Activated T-cell treated with anti-CD3 and anti-CD28 coated beads, Interleukin-2, amount 50 U/mL, for 72 hours (primary cell): ENCODE data around the gene WTIP. TPM values are rescaled to one million over a fixed set of nuclear protein-coding genes. Genes with fewer than 3 reads are reported as not detected.
"Not testable (repeated sequence)": the region's sequence is repeated elsewhere in the genome, so short reads cannot be mapped to it uniquely, and the experiment has no call there.

Experiments used
- ATAC-seq, 2 donors: fragments of 150-1000 bp; cut with Tn5 transposase; replicated peaks in 1 of 2; 2 replicates each; pipeline ENCODE4 v1.10.0; 2021; ENCODE audit warnings: moderate library complexity in 2 of 2, mild to moderate bottlenecking in 1 of 2
- DNase-seq, 2 donors: peaks; one replicate each; pipeline ENCODE4 v3.0.0; 2021 to 2022; ENCODE audit warnings: mixed read lengths in 1 of 2
- H3K27ac Mint-ChIP-seq: one replicate; pipeline ENCODE4 v1.8.0; 2022; ENCODE audit warnings: mild to moderate bottlenecking, moderate library complexity, mixed read lengths
- H3K27me3 Mint-ChIP-seq: one replicate; pipeline ENCODE4 v1.8.0; 2022; ENCODE audit warnings: low read depth, mixed read lengths
- H3K36me3 Mint-ChIP-seq, 2 donors: one replicate each; pipeline ENCODE4 v1.8.0; 2022; ENCODE audit warnings: mixed read lengths in 2 of 2, mild to moderate bottlenecking in 1 of 2; ENCODE audit not compliant: insufficient read depth in 2 of 2
- H3K4me1 Mint-ChIP-seq: one replicate; pipeline ENCODE4 v1.8.0; 2022; ENCODE audit warnings: low read depth, mixed read lengths
- H3K4me3 Mint-ChIP-seq, 2 donors: one replicate each; pipeline ENCODE4 v1.8.0; 2022; ENCODE audit warnings: mild to moderate bottlenecking in 2 of 2, mixed read lengths in 2 of 2, moderate library complexity in 2 of 2
- H3K9me3 Mint-ChIP-seq, 2 donors: one replicate each; pipeline ENCODE4 v1.8.0; 2022; ENCODE audit warnings: mixed read lengths in 2 of 2
- total RNA-seq, 2 donors: library from RNA; stranded (reverse); gene quantifications; one replicate each; pipeline ENCODE4 v1.2.3, GENCODE V29; 2022

WTIP gene
- under 1 TPM; 0.30 to 0.70 TPM for total RNA-seq

GRCh38 chr19:34480971-34481841, at the start of gene WTIP:
WTIP (plus strand) TSS chr19:34481758; CDS start chr19:34481975, 217 bp downstream.
- H3K27me3 Mint-ChIP-seq: peaks cover 42% of the 10 kb centered on the region
- H3K27ac Mint-ChIP-seq: no peak within 1 kb of the TSS
- peak within 1 kb of the TSS; percentile 24 to 79 for H3K4me3 Mint-ChIP-seq
- H3K9me3 Mint-ChIP-seq: no peaks in the 10 kb centered on the region
- peaks cover 11% of the 10 kb centered on the region for H3K4me1 Mint-ChIP-seq
- ATAC-seq (peak; percentile 16 to 18), DNase-seq (no peak)
- no peaks in the 10 kb centered on the region for H3K36me3 Mint-ChIP-seq

DNA sequence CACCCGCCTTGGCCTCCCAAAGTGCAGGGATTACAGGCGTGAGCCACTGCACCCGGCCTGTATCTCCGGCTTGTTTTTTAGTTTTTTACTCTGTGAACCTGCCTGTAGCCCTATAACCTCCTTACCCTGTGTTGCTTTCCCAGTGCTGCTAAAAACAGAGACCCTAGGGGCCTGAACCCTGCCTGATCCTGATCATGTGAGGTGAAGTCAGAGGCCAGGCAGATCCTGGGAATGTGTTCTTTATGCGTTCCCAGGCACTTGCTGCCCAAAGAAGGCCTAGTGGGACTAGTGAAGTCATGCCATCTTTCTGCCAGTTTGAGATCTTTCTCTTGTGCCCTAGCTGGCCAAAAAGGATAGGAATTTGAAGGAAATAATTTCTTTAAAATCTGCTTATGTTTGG, 48.8 kb upstream of the WTIP start:
- H3K4me1 Mint-ChIP-seq: peaks cover 51% of the 10 kb centered on the region
- H3K4me3 Mint-ChIP-seq: peak overlapping the region in 1 of 2 donors; percentile 20
- H3K9me3 Mint-ChIP-seq: no peaks in the 10 kb centered on the region
- H3K27ac Mint-ChIP-seq: peak overlapping the region; percentile 58
- no peaks in the 10 kb centered on the region for H3K27me3 Mint-ChIP-seq
- DNase-seq: no peak
- no peak for ATAC-seq
- peaks cover 4 to 17% of the 10 kb centered on the region in 2 donors for H3K36me3 Mint-ChIP-seq

- H3K27me3 Mint-ChIP-seq: no peaks in the 10 kb centered on the region
- H3K27ac Mint-ChIP-seq: no peak overlapping the region
- peaks cover 2 to 29% of the 10 kb centered on the region in 2 donors for H3K36me3 Mint-ChIP-seq
- DNase-seq: no peak
- no peak overlapping the region for H3K4me3 Mint-ChIP-seq
- no peaks in the 10 kb centered on the region for H3K9me3 Mint-ChIP-seq
- no peak for ATAC-seq
- H3K4me1 Mint-ChIP-seq: peaks cover 23% of the 10 kb centered on the region
These were observed 44.8 kb upstream of the WTIP start for GRCh38 chr19:34436716-34437115.

DNA sequence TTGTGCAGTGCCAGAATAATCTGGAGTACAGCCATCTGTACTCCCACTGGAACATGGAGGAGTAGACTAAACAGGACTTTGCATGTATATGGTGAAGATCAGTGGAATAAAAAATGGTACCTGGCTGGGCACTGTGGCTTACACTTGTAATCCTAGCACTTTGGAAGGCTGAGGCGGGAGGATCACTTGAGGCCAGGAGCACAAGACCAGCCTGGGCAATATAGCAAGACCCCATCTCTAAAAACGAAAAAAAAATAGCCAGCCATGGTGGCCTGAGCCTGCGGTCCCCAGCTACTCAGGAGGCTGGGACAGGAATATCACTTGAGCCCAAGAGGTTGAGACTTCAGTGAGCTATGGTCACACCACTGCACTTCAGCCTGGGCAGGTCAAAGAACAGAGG, 33.4 kb upstream of the WTIP start:
- no peaks in the 10 kb centered on the region for H3K27me3 Mint-ChIP-seq
- ATAC-seq (no peak), DNase-seq (no peak)
- peaks cover 18 to 55% of the 10 kb centered on the region in 2 donors for H3K36me3 Mint-ChIP-seq
- H3K27ac Mint-ChIP-seq: no peak overlapping the region
- H3K4me1 Mint-ChIP-seq: no peaks in the 10 kb centered on the region
- H3K9me3 Mint-ChIP-seq: no peaks in the 10 kb centered on the region
- no peak overlapping the region for H3K4me3 Mint-ChIP-seq

- ATAC-seq (no peak), DNase-seq (no peak)
- no peaks in the 10 kb centered on the region for H3K27me3 Mint-ChIP-seq
- H3K36me3 Mint-ChIP-seq: peaks cover 13 to 48% of the 10 kb centered on the region in 2 donors
- H3K9me3 Mint-ChIP-seq: no peaks in the 10 kb centered on the region
- no peak overlapping the region for H3K4me3 Mint-ChIP-seq
- no peak overlapping the region for H3K27ac Mint-ChIP-seq
- H3K4me1 Mint-ChIP-seq: no peaks in the 10 kb centered on the region
These were observed 28.8 kb upstream of the WTIP start for GRCh38 chr19:34452723-34453122.

DNA sequence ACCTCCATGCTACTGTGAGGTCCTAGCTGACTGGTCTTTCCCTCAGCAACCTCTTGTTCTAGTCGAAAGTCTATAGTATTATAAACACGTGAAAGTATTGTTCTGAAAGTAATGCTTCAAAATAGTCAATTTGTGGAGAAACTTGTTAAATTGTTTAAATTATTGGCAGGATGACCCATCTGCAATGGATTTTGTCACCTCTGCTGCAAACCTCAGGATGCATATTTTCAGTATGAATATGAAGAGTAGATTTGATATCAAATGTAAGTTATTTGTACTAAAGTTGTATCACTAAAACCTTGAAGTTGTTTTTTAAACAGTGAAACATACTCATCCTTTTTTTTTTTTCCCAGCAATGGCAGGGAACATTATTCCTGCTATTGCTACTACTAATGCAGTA, 27.5 kb upstream of the WTIP start:
- H3K9me3 Mint-ChIP-seq: no peaks in the 10 kb centered on the region
- ATAC-seq (no peak), DNase-seq (no peak)
- H3K27ac Mint-ChIP-seq: no peak overlapping the region
- H3K27me3 Mint-ChIP-seq: no peaks in the 10 kb centered on the region
- no peaks in the 10 kb centered on the region for H3K4me1 Mint-ChIP-seq
- peaks cover 12 to 50% of the 10 kb centered on the region in 2 donors for H3K36me3 Mint-ChIP-seq
- H3K4me3 Mint-ChIP-seq: peak overlapping the region in 1 of 2 donors; percentile 14

GRCh38 chr19:34454685-34455084, 26.9 kb upstream of the WTIP start:
- DNase-seq (no peak), ATAC-seq (peak in 1 of 2 donors; percentile 25)
- no peaks in the 10 kb centered on the region for H3K9me3 Mint-ChIP-seq
- H3K27ac Mint-ChIP-seq: peak overlapping the region; percentile 90
- no peaks in the 10 kb centered on the region for H3K4me1 Mint-ChIP-seq
- no peaks in the 10 kb centered on the region for H3K27me3 Mint-ChIP-seq
- peaks cover 14 to 49% of the 10 kb centered on the region in 2 donors for H3K36me3 Mint-ChIP-seq
- H3K4me3 Mint-ChIP-seq: peak overlapping the region in 1 of 2 donors; percentile 9

- not testable (repeated sequence) for H3K4me1 Mint-ChIP-seq, DNase-seq, H3K27me3 Mint-ChIP-seq, ATAC-seq, H3K9me3 Mint-ChIP-seq, H3K4me3 Mint-ChIP-seq, H3K27ac Mint-ChIP-seq
- peaks cover 15 to 54% of the 10 kb centered on the region in 2 donors for H3K36me3 Mint-ChIP-seq
These were observed 25.6 kb upstream of the WTIP start for GRCh38 chr19:34455783-34456480.

GRCh38 chr19:34457446-34457845, 24.1 kb upstream of the WTIP start:
- Mint-ChIP-seq H3K4me1 (no peaks in the 10 kb centered on the region), H3K9me3 (no peaks in the 10 kb centered on the region), H3K4me3 (no peak overlapping the region), H3K36me3 (peaks cover 19 to 57% of the 10 kb centered on the region in 2 donors), H3K27ac (peak overlapping the region; percentile 67), H3K27me3 (no peaks in the 10 kb centered on the region)
- DNase-seq (no peak), ATAC-seq (no peak)

- Mint-ChIP-seq H3K36me3 (peaks cover 19 to 53% of the 10 kb centered on the region in 2 donors), H3K4me1 (no peaks in the 10 kb centered on the region), H3K4me3 (no peak overlapping the region), H3K27ac (no peak overlapping the region), H3K9me3 (no peaks in the 10 kb centered on the region), H3K27me3 (no peaks in the 10 kb centered on the region)
- DNase-seq: no peak
- ATAC-seq: no peak
These were observed 22.9 kb upstream of the WTIP start for GRCh38 chr19:34458677-34459076.

- Mint-ChIP-seq H3K36me3 (peaks cover 18 to 54% of the 10 kb centered on the region in 2 donors), H3K4me3 (no peak overlapping the region), H3K9me3 (no peaks in the 10 kb centered on the region), H3K27me3 (no peaks in the 10 kb centered on the region), H3K4me1 (no peaks in the 10 kb centered on the region), H3K27ac (no peak overlapping the region)
- ATAC-seq (no peak), DNase-seq (no peak)
These were observed 21.9 kb upstream of the WTIP start for GRCh38 chr19:34459614-34460013.

- ATAC-seq (no peak), DNase-seq (no peak)
- no peaks in the 10 kb centered on the region for H3K4me1 Mint-ChIP-seq
- peaks cover 18 to 57% of the 10 kb centered on the region in 2 donors for H3K36me3 Mint-ChIP-seq
- H3K27ac Mint-ChIP-seq: no peak overlapping the region
- no peaks in the 10 kb centered on the region for H3K9me3 Mint-ChIP-seq
- H3K27me3 Mint-ChIP-seq: no peaks in the 10 kb centered on the region
- no peak overlapping the region for H3K4me3 Mint-ChIP-seq
These were observed 20.0 kb upstream of the WTIP start for GRCh38 chr19:34461375-34462100.

- peaks cover 18 to 47% of the 10 kb centered on the region in 2 donors for H3K36me3 Mint-ChIP-seq
- not testable (repeated sequence) for H3K4me3 Mint-ChIP-seq, H3K27ac Mint-ChIP-seq, H3K9me3 Mint-ChIP-seq, ATAC-seq, H3K4me1 Mint-ChIP-seq, H3K27me3 Mint-ChIP-seq, DNase-seq
These were observed 16.8 kb upstream of the WTIP start for GRCh38 chr19:34464785-34465184.
